Keratinocyte (primary cell): ENCODE results near the gene TBL2.

Experiments
- EZH2 ChIP-seq: IDR thresholded peaks from one replicate; pipeline ENCODE4 v1.6.1; 2012; ENCODE audit warnings: inconsistent platforms, mild to moderate bottlenecking, low read length, moderate library complexity
- TF ChIP-seq, protein P1 (sequence below), 3 experiments: IDR thresholded peaks in 1 of 3; conservative IDR thresholded peaks in 1 of 3; optimal IDR thresholded peaks in 1 of 3; 2 replicates in 2 of 3; 3 replicates in 1 of 3; pipeline versions ENCODE3 to v1.5.1; 2011; ENCODE audit warnings: low read length in 3 of 3, mild to moderate bottlenecking in 3 of 3, moderate library complexity in 2 of 3, control low read depth in 1 of 3, inconsistent platforms in 1 of 3; ENCODE audit not compliant: insufficient read depth in 2 of 3; ENCODE audit errors: extremely low read depth in 1 of 3

DNA sequence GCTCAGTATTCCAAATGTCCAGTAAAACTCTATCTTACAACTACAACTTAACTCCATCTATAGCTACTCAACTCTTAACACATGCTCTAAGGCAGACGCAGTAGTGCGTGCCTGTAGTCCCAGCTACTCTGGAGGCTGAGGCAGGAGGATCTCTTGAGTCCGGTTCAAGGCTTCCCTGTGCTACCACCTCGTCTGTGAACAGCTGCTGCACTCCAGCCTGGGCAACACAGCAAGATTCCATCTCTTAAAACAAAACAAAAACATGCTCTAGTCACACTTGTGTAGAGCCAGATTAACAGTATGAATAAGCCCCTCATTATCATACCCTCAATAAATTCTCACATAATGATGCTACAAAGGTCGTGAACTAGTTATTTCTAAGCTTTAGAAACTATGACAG lies 59.9 kb downstream of the TBL2 start:
- TF ChIP-seq, protein P1, sequence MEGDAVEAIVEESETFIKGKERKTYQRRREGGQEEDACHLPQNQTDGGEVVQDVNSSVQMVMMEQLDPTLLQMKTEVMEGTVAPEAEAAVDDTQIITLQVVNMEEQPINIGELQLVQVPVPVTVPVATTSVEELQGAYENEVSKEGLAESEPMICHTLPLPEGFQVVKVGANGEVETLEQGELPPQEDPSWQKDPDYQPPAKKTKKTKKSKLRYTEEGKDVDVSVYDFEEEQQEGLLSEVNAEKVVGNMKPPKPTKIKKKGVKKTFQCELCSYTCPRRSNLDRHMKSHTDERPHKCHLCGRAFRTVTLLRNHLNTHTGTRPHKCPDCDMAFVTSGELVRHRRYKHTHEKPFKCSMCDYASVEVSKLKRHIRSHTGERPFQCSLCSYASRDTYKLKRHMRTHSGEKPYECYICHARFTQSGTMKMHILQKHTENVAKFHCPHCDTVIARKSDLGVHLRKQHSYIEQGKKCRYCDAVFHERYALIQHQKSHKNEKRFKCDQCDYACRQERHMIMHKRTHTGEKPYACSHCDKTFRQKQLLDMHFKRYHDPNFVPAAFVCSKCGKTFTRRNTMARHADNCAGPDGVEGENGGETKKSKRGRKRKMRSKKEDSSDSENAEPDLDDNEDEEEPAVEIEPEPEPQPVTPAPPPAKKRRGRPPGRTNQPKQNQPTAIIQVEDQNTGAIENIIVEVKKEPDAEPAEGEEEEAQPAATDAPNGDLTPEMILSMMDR (optimal IDR thresholded peaks at IDR 0.05 in 1 of 3, IDR thresholded peaks at IDR 0.05 in 1 of 3, conservative IDR thresholded peaks at IDR 0.05 in 1 of 3; ENCODE audit: extremely low read depth in 1 of 3, insufficient read depth in 2 of 3, low read length in 3 of 3) = no peak
- no peak for TF ChIP-seq EZH2
